GM19328 (cell line): ENCODE data around the gene ZNF98.

Source experiments
- ATAC-seq: cut with Tn5 transposase; IDR thresholded peaks from one replicate; pipeline ENCODE4 v1.9.1; 2021; ENCODE audit warnings: mild to moderate bottlenecking, moderate library complexity; ENCODE audit not compliant: unreplicated experiment

ZNF98 gene

GRCh38 chr19:22422211-22422610, at the start of gene ZNF98:
Gene ZNF98, minus strand, starts transcription at chr19:22422346. Its CDS starts 122 bp downstream, at chr19:22422224.
- ATAC-seq: no peak

DNA sequence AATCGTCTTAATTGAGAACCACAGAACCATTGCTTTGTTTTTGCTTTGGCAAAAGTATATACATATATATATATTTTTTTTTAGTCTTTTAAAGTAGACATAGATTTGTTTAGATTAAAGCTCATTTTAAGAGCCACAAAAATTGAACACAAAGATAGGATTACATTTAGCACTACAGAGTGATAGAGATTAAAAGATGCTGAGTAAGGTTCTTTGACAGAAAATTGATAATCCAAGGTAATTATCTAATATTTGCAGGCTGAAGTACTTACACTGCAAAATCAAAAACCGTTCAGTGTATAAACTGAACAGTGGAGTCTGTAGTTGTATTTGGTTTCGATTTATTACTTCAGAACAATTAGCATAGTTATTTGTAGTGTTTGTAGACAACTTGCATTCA, 24.5 kb upstream of the ZNF98 start:
- no peak for ATAC-seq

DNA sequence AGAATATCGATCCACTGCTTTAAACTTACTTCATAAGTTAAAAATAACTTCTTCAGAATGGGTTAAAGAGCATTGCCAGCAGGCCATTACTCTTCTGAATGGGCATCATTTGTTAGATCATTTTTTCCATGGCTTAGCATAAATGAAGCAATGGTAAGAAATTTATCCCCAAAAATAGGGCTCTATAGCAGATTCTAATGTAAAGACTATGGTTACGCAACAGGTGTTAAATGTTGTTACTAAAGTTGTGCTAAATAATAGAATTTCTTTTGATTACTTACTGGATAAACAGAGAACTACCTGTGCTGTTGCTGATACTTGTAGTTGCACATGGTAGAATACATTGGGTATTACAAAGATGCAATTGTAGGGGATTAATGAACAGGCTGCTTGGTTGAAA, 15.9 kb upstream of the ZNF98 start:
- no peak for ATAC-seq

DNA sequence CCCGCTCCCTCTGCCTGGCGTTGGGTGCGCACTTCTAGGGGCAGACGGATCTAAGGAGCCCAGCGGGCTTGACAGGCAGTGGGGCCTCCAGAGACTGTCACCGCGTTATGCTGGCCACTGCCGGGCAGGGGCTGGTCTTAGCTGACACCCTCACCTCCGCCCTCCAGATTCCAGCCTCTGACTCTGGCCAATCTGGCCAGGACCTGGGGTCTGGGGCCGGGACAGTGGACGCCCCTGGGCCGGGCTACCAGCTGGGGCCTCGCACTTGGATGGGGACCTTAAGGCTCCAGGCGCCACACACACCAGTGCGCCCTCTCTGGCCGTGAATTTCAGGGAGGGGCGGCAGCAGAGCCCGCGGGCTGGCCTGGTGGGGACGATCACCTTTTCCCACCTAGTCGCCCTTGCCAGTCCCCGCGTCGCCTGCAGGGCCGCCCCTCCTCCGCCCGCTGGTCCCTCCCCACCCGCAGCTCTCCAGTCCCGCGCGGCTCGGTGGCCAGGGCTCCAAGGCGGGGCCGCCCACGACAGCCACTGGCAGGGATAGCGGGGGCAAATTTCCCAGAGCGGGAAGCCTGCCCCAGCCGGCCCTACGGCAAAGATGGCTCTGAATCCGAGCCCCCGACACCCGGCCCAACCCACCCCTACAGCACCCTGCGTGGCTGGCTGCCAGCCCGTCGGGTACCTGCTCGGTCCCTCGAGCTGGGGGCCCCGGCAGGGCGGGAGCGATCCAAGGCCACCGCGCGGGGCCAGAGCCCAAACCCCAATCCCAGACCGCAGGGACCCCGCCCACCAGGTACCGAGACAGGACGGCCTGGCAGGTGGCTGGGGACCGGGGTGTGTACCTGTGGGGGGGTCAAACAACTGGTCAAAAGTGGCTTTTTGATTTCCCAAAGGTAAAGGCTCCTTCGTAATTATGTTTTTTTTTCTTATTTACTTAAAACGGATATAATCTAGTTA, 6.1 kb upstream of the ZNF98 start:
- ATAC-seq: no peak

DNA sequence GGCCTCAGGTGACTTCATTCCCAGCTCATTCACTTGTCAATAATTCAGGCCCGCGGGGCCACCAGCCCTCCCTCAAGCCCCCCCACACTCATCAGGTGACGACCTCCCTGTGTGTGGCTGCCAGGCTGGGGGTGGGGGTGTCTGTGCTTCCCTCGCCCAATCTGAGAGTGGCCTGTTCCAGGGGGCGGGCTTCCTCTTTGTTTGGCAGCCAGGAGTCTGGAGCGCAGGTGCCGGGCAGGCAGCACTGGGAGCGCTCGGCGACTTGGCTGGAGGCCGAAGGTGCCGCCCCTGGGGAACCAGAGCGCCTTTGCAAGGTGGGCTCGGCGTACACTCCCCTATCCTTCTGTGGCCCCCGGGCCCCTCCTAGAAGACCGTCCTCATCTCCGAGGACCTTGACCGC, 5.4 kb upstream of the ZNF98 start:
- no peak for ATAC-seq

- ATAC-seq: no peak
These were observed 4.8 kb upstream of the ZNF98 start for GRCh38 chr19:22426901-22427300.

DNA sequence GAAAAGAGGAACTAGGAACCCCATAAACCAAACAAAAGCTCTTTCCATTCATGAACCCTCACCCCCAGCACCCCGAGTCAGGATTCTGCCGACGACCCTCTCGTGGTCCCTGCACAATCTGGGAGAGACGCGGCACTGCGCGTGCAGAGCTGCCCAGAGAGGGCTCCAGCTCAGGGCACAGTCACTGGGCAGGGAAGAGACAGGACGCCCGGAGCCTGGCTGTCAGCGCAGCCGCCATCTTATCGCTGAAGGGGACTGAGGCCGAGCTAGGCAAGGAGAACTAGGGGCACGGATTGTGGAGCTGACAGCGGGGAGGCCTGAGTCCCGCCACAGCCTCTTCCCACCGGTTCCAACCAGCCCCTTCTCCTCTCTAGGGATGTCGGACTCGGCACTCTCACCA, 349 bp downstream of the ZNF98 start:
- no peak for ATAC-seq

DNA sequence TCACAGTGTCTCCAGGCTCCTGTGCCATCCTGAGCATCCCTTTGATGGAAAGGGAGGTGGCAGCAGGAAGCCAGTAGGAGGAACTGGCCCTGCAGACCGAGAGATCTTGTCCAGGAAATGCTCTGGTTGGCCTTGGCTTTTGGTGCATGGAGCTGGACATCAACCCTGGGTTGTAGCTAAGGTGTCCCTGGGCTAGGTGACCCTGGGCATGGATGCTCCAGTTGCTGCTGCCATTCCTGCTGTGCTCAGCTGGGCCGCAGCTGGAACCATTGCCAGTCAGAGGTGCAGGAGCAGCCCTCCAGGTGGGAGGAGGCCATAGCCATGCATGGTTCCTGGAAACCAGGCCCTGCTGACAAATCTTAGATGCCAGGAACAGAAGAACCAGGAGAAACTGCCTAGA, 67.5 kb downstream of the ZNF98 start:
- ATAC-seq: no peak
